Stimulated activated CD4-positive, alpha-beta T cell treated with anti-CD3 and anti-CD28 coated beads, Interleukin-2, amount 100 ng/mL, for 48 hours (primary cell): Measurements from ENCODE around the gene IFI6.
"Not testable (repeated sequence)": the region's sequence is repeated elsewhere in the genome, so short reads cannot be mapped to it uniquely, and the experiment has no call there.

ENCODE experiments used
- DNase-seq, 2 donors: peaks; one replicate each; pipeline ENCODE4 v3.0.0-alpha.2; 2020

Gene IFI6

DNA sequence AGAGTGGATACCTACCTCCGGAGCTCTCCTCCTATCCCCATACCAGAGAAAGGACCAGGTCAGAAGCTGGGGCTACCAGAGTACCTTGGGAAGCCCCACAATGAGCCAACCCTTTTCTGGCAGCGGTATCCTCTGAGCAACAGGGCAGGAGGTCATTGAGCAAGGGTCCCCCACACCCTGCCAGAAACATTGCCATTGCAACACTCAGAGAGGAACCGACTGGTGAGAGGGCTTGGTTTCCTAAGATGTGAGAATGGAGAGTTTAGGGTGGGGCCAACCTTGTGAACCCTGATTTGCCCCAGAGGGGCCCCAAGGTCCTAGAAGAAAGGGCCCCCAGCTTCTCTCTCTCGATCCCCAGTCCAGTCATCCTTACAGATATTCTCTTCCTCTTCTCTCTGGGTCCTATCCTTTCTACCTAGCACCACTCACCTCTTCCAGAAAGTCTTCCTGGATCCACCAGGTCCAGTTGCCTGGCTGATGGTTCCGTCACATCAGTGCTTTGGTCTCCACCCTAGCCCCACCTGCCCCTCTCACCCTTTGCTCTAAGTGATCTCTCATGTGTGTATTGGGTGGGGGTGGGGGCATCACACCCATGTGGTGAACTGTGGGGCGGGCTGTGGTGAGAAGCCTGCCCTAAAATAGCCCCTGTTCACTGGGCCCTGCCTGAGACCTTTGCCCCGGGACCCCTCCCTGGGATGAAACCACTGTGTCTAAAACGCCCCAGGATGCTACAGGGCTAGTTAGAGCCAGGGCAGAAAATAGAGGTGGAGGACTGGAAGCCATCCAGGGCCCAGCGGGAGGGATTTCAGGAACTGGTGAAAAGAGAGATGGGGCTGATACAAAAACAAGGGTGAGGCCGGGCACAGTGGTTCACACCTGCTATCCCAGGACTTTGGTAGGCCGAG is 45.7 kb downstream of the IFI6 start:
- DNase-seq: no peak

DNA sequence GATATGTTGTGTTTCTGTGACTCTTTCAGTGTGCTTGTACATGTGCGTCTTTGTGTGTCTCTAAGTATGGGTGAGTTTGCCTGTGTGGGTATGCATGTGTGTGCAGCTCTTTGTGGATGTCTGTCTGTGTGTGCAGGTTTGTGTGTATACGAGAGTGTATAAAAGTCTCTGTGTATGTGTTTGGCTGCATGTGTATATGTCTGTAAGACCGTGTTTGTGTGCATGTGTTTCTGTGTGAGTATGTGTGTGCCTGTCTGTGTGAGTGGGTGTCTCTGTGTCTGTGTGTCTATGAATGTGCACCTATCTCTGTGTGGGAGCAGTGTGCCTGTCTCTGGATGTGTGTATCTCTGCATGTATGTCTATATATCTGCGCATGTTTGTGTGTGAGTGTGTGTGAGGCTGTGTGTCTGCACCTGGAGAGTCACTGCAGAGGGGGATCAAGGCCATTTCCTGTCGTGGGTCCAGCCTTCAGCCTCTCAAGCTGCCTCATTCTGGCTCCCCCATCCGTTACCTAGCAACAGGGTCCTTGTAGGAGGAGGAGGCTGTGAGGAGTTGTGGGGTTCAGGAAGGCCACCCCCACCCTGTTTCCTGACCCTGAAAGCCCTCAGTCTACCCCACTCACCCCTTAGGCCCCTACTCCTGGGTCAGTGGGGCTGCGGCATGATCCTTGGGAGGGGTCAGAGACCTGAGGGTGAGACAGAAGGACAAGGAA is 47.4 kb downstream of the IFI6 start:
- DNase-seq: no peak

DNA sequence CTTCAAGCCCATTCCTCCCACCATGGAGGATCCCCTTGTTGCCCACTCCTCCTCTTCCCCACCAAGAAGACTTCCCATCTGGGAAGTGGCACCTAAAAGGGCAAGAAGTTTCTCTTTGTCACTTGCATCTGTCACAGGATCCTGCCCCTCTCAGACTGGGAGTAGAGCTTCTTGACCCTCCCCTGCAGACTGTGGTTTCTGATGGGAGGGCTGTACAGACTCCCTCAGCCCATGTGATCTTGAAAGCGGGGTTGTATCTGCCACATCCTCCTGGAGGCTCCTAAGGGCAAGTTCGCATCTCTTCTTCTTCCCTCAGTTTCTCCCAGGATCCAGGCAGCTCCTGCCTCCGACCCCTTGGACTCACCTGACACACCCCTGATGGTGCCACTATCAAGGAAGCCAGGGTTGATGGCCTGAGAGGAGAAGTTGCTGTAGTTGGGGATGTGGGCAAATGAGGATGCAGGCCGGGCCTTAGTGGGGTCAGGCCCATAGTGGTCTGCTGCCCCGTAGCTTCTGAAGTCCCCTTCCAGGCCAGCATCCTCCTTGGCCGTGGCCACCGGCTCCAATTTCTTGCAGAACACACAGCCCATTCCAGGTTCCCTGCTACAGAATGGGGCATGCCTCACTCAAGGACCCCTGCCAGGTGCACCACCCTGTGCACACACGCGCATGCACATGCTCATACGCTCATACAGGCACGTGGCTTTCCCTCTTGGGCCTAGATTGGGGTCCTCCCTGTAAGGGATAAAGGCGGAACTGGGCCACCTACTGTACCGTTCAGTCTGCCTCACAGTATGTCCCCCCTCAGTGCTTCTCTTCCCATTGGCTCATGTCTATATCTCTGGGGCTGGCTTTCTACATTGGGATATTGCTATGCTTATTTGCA is 48.4 kb downstream of the IFI6 start:
- no peak for DNase-seq

GRCh38 chr1:27622828-27623227 is 49.2 kb downstream of the IFI6 start:
- no peak for DNase-seq

DNA sequence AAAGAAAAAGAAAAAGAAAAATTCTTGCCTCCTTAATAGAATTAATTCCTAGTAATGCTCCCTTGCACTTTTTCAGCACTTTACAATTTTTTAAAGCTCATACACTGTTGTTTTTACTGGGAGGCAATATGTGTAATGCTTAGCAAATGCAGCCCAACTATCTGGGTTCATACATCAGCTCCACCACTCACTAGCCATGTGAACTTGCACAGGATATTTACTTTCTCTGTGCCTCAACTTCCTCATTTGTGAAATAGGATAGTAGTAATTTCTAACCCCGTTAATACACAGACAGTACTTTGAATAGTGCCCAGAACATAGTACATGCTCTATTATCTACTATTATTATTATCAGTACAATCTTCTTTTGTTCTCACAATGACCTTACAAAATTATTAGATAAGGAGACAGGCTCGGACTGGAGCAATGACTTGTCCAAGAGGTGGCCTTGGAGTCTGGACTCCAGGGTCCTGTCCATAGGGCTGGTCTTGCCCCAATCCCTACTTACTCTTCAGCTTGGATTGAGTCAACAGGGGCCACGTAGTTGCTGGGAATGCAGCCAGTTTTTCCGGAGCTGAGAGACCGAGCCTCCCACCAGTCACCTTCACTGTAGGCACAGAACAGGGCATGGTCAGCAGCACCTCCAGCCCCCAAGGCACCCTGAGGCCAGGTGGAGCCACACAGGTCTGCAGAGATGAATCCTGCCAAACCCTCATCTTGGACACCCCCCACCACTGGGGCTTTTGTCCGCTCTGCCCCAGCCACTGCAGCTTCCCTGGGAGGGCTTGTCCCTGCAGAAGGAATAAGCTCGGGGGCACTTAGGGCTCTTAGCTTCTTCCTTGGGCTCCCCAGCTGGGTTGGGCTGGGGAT is 50.7 kb downstream of the IFI6 start:
- DNase-seq: no peak

GRCh38 chr1:27619782-27620438 is 52.1 kb downstream of the IFI6 start:
- DNase-seq: not testable (repeated sequence)

DNA sequence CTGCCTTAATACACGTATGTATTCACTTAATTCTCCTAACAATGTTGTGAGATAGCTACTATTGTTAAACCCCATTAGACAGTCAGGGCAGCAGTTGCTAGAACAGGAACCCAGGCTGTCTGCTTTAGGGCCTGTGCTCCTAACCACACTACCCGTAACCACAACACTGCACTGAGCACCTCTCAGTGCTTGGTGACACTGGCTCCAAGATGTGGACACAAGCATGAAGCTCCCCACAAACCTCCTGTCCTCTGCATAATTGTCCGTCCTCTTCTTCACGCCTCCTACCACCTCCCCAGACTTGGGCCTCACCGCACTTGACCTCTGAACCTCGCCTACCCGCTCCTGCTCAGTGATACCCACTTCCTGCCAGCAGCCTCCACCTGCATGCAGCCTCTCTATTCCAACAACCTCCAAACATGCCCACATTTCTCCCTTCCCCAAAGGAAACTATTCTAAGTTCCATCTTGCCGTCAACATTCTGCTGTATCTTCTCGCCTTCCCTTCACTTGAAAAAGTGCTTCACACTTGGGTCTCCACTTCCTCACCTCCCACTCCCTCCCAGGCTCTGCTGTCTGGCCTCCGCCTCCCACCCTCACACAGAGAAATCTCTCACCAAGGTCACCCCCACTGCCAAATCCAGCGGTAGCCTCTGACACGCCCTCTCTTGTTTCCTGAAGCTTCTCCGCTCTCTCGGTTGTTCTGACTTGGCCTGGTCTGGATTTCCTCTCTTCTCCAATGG is 53.5 kb downstream of the IFI6 start:
- DNase-seq: no peak

DNA sequence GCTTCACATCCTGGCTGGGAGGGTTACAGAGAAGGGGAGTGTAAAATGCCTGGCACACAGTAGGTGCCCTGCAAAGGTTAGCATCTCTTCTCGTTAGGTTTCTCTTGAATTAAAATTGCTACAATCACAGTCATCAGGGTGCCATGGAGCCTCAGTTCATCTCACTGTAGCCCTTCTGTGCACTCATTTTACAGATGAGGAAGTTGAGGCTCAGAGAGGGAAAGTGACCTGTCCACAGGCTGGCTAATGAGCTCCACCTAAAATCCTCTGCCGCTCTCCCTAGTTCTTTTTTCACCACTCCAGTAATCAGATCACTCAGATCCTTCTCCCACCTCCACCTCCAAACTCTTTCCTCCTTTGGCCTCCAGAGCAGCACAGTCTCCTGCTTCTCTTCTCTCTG is 54.6 kb downstream of the IFI6 start:
- no peak for DNase-seq

- DNase-seq: no peak
Observed at GRCh38 chr1:27616441-27616840, 55.6 kb downstream of the IFI6 start.
